SK-N-SH (cell line): Measurements from ENCODE around the gene SIT1. TPM values are rescaled to one million over a fixed set of nuclear protein-coding genes. Genes with fewer than 3 reads are reported as not detected.

Experiments
- CTCF ChIA-PET: fragments of 300-600, 350-600 bp; formaldehyde crosslinking; extraction: SDS; loops from one replicate; lab custom pipeline; 2021; lab: Yijun Ruan, JAX
- POLR2A ChIA-PET: fragments of 350-600 bp; sonication (Branson Sonifier 250); formaldehyde crosslinking; extraction: SDS; loops from one replicate; lab custom pipeline; 2020; ENCODE audit warnings: antibody characterized with exemption, inconsistent platforms; lab: Yijun Ruan, JAX
- DNase-seq: peaks from one replicate; pipeline ENCODE4 v3.0.0; 2012
- H2AFZ ChIP-seq: fragments of 200-600 bp; sonication (generic); 2 replicates; pipeline ENCODE4 v1.8.1; 2016; ENCODE audit warnings: antibody characterized with exemption, mild to moderate bottlenecking, low read depth
- H3F3A ChIP-seq: fragments of 200-600 bp; sonication (generic); replicated peaks from 2 replicates; pipeline ENCODE3; 2016; ENCODE audit warnings: antibody characterized with exemption, mild to moderate bottlenecking; ENCODE audit not compliant: insufficient read depth
- H3K27ac ChIP-seq, 2 experiments: fragments of 200-500 bp in 1 of 2; fragments of 200-600 bp in 1 of 2; sonication (Bioruptor generic) in 1 of 2; sonication (generic), shearing (Covaris generic) in 1 of 2; 2 replicates each; pipeline versions ENCODE4 v1.5.1 to v1.6.1; 2014 to 2016; ENCODE audit warnings: low read depth in 2 of 2, inconsistent platforms in 1 of 2, low read length in 1 of 2, mild to moderate bottlenecking in 1 of 2, mixed read lengths in 1 of 2
- H3K27me3 ChIP-seq: fragments of 200-600 bp; sonication (generic), shearing (Covaris generic); 2 replicates; pipeline ENCODE4 v1.6.1; 2016; ENCODE audit warnings: mixed run types; ENCODE audit not compliant: insufficient read depth
- H3K36me3 ChIP-seq, 2 experiments: fragments of 200-500 bp in 1 of 2; fragments of 200-600 bp in 1 of 2; sonication (Bioruptor generic) in 1 of 2; sonication (generic) in 1 of 2; replicated peaks in 1 of 2; 2 replicates each; pipeline versions ENCODE3 to v1.5.1; 2014 to 2016; ENCODE audit warnings: low read length in 1 of 2, mild to moderate bottlenecking in 1 of 2; ENCODE audit not compliant: insufficient read depth in 2 of 2, control insufficient read depth in 1 of 2
- H3K4me1 ChIP-seq, 2 experiments: fragments of 200-500 bp in 1 of 2; fragments of 200-600 bp in 1 of 2; sonication (Bioruptor generic) in 1 of 2; sonication (generic), shearing (Covaris generic) in 1 of 2; 2 replicates each; pipeline versions ENCODE4 v1.5.1 to v1.6.1; 2014 to 2016; ENCODE audit warnings: low read depth in 1 of 2, low read length in 1 of 2, mixed run types in 1 of 2; ENCODE audit not compliant: insufficient read depth in 2 of 2, control insufficient read depth in 1 of 2
- H3K4me2 ChIP-seq: fragments of 200-600 bp; sonication (generic), shearing (Covaris generic); 2 replicates; pipeline ENCODE4 v1.6.1; 2017; ENCODE audit warnings: mixed run types
- H3K4me3 ChIP-seq, 2 experiments: fragments of 200-500 bp in 1 of 2; fragments of 200-600 bp in 1 of 2; sonication (Bioruptor generic) in 1 of 2; sonication (generic), shearing (Covaris generic) in 1 of 2; 2 replicates each; pipeline versions ENCODE4 v1.5.1 to v1.8.1; 2014 to 2016; ENCODE audit warnings: low read depth in 2 of 2, inconsistent platforms in 1 of 2, low read length in 1 of 2, mild to moderate bottlenecking in 1 of 2, mixed read lengths in 1 of 2, moderate library complexity in 1 of 2
- H3K79me2 ChIP-seq: fragments of 200-600 bp; sonication (generic); 2 replicates; pipeline ENCODE4 v1.8.1; 2017; ENCODE audit warnings: mild to moderate bottlenecking; ENCODE audit not compliant: insufficient read depth
- H3K9ac ChIP-seq: fragments of 200-600 bp; sonication (generic); 2 replicates; pipeline ENCODE4 v1.6.1; 2017; ENCODE audit warnings: mixed run types
- H3K9me2 ChIP-seq: fragments of 200-600 bp; sonication (generic); 2 replicates; pipeline ENCODE4 v1.6.1; 2017; ENCODE audit warnings: mixed run types
- H3K9me3 ChIP-seq: fragments of 200-600 bp; sonication (generic); 2 replicates; pipeline ENCODE4 v1.6.1; 2017; ENCODE audit warnings: mixed run types, mild to moderate bottlenecking, moderate library complexity
- H4K20me1 ChIP-seq: fragments of 200-600 bp; sonication (generic); 2 replicates; pipeline ENCODE4 v1.6.1; 2017; ENCODE audit warnings: mild to moderate bottlenecking, mixed run types; ENCODE audit not compliant: insufficient read depth
- CHD2 ChIP-seq: fragments of 150-350 bp; IDR thresholded peaks from 2 replicates; pipeline ENCODE4 v1.6.1; 2018; ENCODE audit warnings: low read length; ENCODE audit not compliant: partially characterized antibody
- ELF1 ChIP-seq: IDR thresholded peaks from 2 replicates; pipeline ENCODE4 v1.4.0; 2012
- EP300 ChIP-seq, 2 experiments: IDR thresholded peaks; 2 replicates each; pipeline versions ENCODE4 v1.4.0 to v1.6.1; 2012; ENCODE audit warnings: borderline replicate concordance in 1 of 2, low read depth in 1 of 2, low read length in 1 of 2
- FOSL2 ChIP-seq: IDR thresholded peaks from 2 replicates; pipeline ENCODE4 v1.4.0; 2012; ENCODE audit warnings: low read depth, mild to moderate bottlenecking, moderate library complexity, borderline replicate concordance
- FOXJ3 ChIP-seq: sonication (generic); formaldehyde crosslinking; IDR thresholded peaks from 2 replicates; pipeline ENCODE4 v1.5.1; 2020; ENCODE audit warnings: mild to moderate bottlenecking, missing genetic modification reagents
- GABPA ChIP-seq: IDR thresholded peaks from 2 replicates; pipeline ENCODE4 v1.4.0; 2012; ENCODE audit warnings: low read depth, mild to moderate bottlenecking
- MEF2A ChIP-seq: IDR thresholded peaks from 2 replicates; pipeline ENCODE4 v1.4.0; 2012; ENCODE audit warnings: low read depth, borderline replicate concordance
- NRF1 ChIP-seq: IDR thresholded peaks from 2 replicates; pipeline ENCODE4 v1.6.1; 2012; ENCODE audit warnings: low read depth, mild to moderate bottlenecking, low read length
- POLR2AphosphoS5 ChIP-seq: IDR thresholded peaks from 2 replicates; pipeline ENCODE4 v1.6.1; 2012; ENCODE audit warnings: low read depth, low read length
- RAD21 ChIP-seq: IDR thresholded peaks from 2 replicates; pipeline ENCODE4 v1.6.1; 2012; ENCODE audit warnings: mild to moderate bottlenecking, low read length
- RFX5 ChIP-seq: IDR thresholded peaks from 2 replicates; pipeline ENCODE4 v1.6.1; 2012; ENCODE audit warnings: mild to moderate bottlenecking, improper control_type of control experiment, low read length
- RXRA ChIP-seq: IDR thresholded peaks from 2 replicates; pipeline ENCODE4 v1.4.0; 2012; ENCODE audit warnings: low read depth, mild to moderate bottlenecking, borderline replicate concordance
- SIN3A ChIP-seq: IDR thresholded peaks from 2 replicates; pipeline ENCODE4 v1.6.1; 2012; ENCODE audit warnings: low read depth, mild to moderate bottlenecking, low read length, moderate library complexity, borderline replicate concordance
- SMC3 ChIP-seq: IDR thresholded peaks from 2 replicates; pipeline ENCODE4 v1.6.1; 2012; ENCODE audit warnings: low read depth, low read length, improper control_type of control experiment
- TAF1 ChIP-seq: IDR thresholded peaks from 2 replicates; pipeline ENCODE4 v1.6.1; 2012; ENCODE audit warnings: low read depth, mild to moderate bottlenecking, low read length, moderate library complexity, borderline replicate concordance
- TCF12 ChIP-seq: IDR thresholded peaks from 2 replicates; pipeline ENCODE4 v1.4.0; 2012
- WGBS: methylation state at CpG from one replicate; pipeline ENCODE4 v1.1.6; 2017; ENCODE audit warnings: low lambda C conversion rate; 5-methylcytosine and 5-hydroxymethylcytosine counted together
- polyA plus RNA-seq, 3 experiments: library from polyadenylated mRNA; depleted of rRNA; stranded (reverse); fragments of >200 nt; gene quantifications; 2 replicates each; pipeline ENCODE4 v1.2.3, GENCODE V29; 2012
- TF ChIP-seq, protein P1 (sequence below): IDR thresholded peaks from 2 replicates; pipeline ENCODE4; 2012
- TF ChIP-seq, protein P2 (sequence below): fragments of 150-350 bp; IDR thresholded peaks from 2 replicates; pipeline ENCODE4 v1.6.1; 2017; ENCODE audit warnings: antibody characterized with exemption, low read length, low read depth, borderline replicate concordance

SIT1 gene
- polyA plus RNA-seq, 1 of the 3 experiments (the other 2 are of a cell fraction), result not detected

DNA sequence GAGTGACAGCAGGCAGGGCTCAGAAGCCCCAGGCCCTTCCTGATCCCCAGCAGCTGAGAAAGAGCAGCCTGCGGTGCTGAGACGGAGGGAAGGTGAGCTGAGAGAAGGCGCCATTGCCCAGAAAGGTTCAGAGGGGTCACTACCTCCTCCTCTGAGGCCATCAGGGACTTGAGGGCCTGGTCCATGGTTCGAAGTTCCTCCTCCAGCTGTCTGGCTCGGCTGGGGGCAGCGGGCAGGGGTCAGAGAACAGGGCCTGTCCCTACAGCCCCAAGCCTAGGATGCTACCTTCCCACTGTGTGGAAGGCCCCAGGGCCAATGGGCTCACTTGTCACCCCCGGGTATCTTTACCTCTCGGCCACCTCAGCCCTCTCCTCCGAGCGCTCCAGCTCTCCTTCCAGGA lies 34.2 kb upstream of the SIT1 start:
- no peaks in the 10 kb centered on the region for H3K9me3 ChIP-seq
- ChIA-PET POLR2A (interaction anchor here (0.8 kb wide), 1 partner anchor 10 kb away, joined by 3 read pairs; no protein-coding TSS in a partner anchor), CTCF (no interaction called here)
- no peak for DNase-seq
- peaks cover 27 to 35% of the 10 kb centered on the region in 2 experiments for H3K36me3 ChIP-seq
- WGBS, result 90% methylated on average over 10 of the region's 10 CpGs
- H2AFZ ChIP-seq, result no peak overlapping the region
- peaks cover 57% of the 10 kb centered on the region for H4K20me1 ChIP-seq
- no peak overlapping the region for H3K27ac ChIP-seq
- no peak overlapping the region for H3K9ac ChIP-seq
- TF ChIP-seq EP300 (IDR thresholded peaks at IDR 0.05; ENCODE audit: borderline replicate concordance in 1 of 2, low read depth in 1 of 2, low read length in 1 of 2), result no peak
- TF ChIP-seq, protein P1, sequence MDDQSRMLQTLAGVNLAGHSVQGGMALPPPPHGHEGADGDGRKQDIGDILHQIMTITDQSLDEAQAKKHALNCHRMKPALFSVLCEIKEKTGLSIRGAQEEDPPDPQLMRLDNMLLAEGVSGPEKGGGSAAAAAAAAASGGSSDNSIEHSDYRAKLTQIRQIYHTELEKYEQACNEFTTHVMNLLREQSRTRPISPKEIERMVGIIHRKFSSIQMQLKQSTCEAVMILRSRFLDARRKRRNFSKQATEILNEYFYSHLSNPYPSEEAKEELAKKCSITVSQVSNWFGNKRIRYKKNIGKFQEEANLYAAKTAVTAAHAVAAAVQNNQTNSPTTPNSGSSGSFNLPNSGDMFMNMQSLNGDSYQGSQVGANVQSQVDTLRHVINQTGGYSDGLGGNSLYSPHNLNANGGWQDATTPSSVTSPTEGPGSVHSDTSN, result no peak
- TF ChIP-seq SIN3A, result no peak
- no peak for TF ChIP-seq POLR2AphosphoS5
- no peak for TF ChIP-seq TAF1
- TF ChIP-seq RXRA, result no peak
- no peak for TF ChIP-seq SMC3
- no peak for TF ChIP-seq MEF2A
- no peak for TF ChIP-seq FOSL2
- TF ChIP-seq TCF12, result no peak
- no peak for TF ChIP-seq ELF1
- TF ChIP-seq, protein P2, sequence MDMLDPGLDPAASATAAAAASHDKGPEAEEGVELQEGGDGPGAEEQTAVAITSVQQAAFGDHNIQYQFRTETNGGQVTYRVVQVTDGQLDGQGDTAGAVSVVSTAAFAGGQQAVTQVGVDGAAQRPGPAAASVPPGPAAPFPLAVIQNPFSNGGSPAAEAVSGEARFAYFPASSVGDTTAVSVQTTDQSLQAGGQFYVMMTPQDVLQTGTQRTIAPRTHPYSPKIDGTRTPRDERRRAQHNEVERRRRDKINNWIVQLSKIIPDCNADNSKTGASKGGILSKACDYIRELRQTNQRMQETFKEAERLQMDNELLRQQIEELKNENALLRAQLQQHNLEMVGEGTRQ, result no peak
- TF ChIP-seq, all 33 proteins: peak for 0
- H3K4me2 ChIP-seq, result no peak overlapping the region
- H3K4me3 ChIP-seq, result no peak overlapping the region
- H3F3A ChIP-seq, result peaks cover 51% of the 10 kb centered on the region
- H3K79me2 ChIP-seq, result peaks cover 43% of the 10 kb centered on the region
- no peaks in the 10 kb centered on the region for H3K27me3 ChIP-seq
- H3K4me1 ChIP-seq, result peaks cover 17 to 32% of the 10 kb centered on the region in 2 experiments; a peak in 3 of 4 replicates
- H3K9me2 ChIP-seq, result no peaks in the 10 kb centered on the region

DNA sequence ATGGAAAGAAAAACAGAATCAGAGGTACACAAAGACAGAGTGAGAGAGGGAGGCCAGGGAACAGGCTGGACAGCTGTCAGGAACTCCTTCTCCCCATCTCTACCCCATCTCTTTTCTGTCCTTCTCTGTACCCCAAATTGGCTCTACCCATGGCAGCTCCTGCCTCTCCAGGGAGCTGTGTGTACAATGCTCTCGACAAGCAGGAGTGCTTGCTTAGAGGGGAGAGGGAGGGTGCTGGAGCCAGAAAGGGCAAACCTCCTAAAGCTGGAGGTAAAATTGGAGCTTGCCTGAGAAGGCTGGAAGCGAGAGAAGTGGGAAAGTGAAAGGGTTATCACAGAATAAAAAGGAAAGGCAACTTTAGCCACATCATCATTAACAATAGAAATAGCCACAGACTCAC lies 32.6 kb upstream of the SIT1 start:
- Histone ChIP-seq H3K79me2 (peaks cover 27% of the 10 kb centered on the region), H3K9me2 (no peaks in the 10 kb centered on the region), H3K27ac (peak overlapping the region in 1 of 2 experiments; percentile 25; a peak in 1 of 4 replicates), H3K27me3 (no peaks in the 10 kb centered on the region), H2AFZ (no peak overlapping the region), H3K9me3 (no peaks in the 10 kb centered on the region), H3K9ac (no peak overlapping the region), H3K4me1 (peaks cover 6 to 20% of the 10 kb centered on the region in 2 experiments; a peak in 3 of 4 replicates), H3K36me3 (peaks cover 27 to 35% of the 10 kb centered on the region in 2 experiments), H3K4me3 (no peak overlapping the region), H3K4me2 (no peak overlapping the region), H4K20me1 (peaks cover 48% of the 10 kb centered on the region), H3F3A (peaks cover 45% of the 10 kb centered on the region)
- no peak for DNase-seq
- ChIA-PET CTCF (interaction anchor here (0.7 to 2.4 kb wide), 4 partner anchors 13 to 48 kb away, joined by 3 to 20 read pairs (median 5); partner anchors contain the start of genes CCDC107, RMRP and TLN1), POLR2A (interaction anchor here (0.8 kb wide), 1 partner anchor 25 kb away, joined by 3 read pairs; the partner anchor contains the start of gene CCDC107)
- 75% methylated on average over 2 of the region's 2 CpGs for WGBS
- no peak for TF ChIP-seq NRF1
- TF ChIP-seq, protein P2, result no peak
- TF ChIP-seq RXRA, result no peak
- TF ChIP-seq SIN3A, result no peak
- no peak for TF ChIP-seq RAD21
- TF ChIP-seq SMC3, result no peak
- TF ChIP-seq RFX5, result no peak
- TF ChIP-seq GABPA, result no peak
- no peak for TF ChIP-seq MEF2A
- no peak for TF ChIP-seq CHD2
- no peak for TF ChIP-seq ELF1
- no peak for TF ChIP-seq FOXJ3 (CRISPR knock-in tag)
